ENCODE results near the gene COPG1. TPM values are rescaled to one million over a fixed set of nuclear protein-coding genes. Genes with fewer than 3 reads are reported as not detected.

Gene COPG1
- polyA plus RNA-seq, 3 donors: 59.9 to 94.5 (median 60.2) TPM

DNA sequence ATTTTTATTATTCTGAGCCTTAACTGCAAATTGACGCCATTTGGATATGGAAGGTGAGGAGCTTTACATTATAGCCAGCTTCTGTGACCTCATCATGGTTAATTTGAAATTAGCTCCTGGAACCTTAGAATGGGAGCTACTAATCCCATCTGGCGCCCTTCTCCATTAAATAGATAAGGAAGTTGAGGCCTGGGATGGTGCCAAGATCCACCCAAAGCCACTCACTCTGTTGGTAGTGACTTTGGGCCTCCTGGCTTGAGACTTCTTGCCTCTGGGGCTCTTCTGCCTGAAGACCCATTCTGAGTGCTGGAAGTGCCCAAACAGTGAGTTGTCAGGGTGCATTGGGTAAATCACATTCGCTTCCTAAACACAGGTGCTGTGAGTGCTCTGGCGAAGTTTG, 17.2 kb downstream of the COPG1 start:
- Histone ChIP-seq H3K79me2 (ENCODE audit: insufficient read depth, low read length) (no peaks in the 10 kb centered on the region), H3K9me3 (replicated peaks in 1 of 2; ENCODE audit: control insufficient read depth in 1 of 2, insufficient read depth in 1 of 2, low read length in 2 of 2) (no peaks in the 10 kb centered on the region), H3K4me3 (replicated peaks in 1 of 3; ENCODE audit: low read depth in 2 of 3, low read length in 3 of 3) (no peak overlapping the region), H4K20me1 (ENCODE audit: insufficient read depth, low read length) (peaks cover 48% of the 10 kb centered on the region), H3K4me1 (ENCODE audit: control insufficient read depth in 1 of 2, insufficient read depth in 2 of 2, low read length in 2 of 2) (no peaks in the 10 kb centered on the region), H3K4me2 (replicated peaks; ENCODE audit: extremely low read depth, low read length, poor library complexity, severe bottlenecking) (no peak overlapping the region), H3K27ac (ENCODE audit: low read depth in 1 of 2, low read length in 2 of 2) (peak overlapping the region in 1 of 2 donors; percentile 8), H3K36me3 (replicated peaks in 1 of 2; ENCODE audit: control insufficient read depth in 1 of 2, insufficient read depth in 2 of 2, low read length in 2 of 2) (peaks cover 96 to 100% of the 10 kb centered on the region in 2 donors), H3K9ac (ENCODE audit: insufficient read depth, low read length, poor library complexity, severe bottlenecking) (no peak overlapping the region), H2AFZ (ENCODE audit: insufficient read depth, low read depth, low read length, poor library complexity, severe bottlenecking) (no peak overlapping the region), H3K27me3 (ENCODE audit: control insufficient read depth in 2 of 2, insufficient read depth in 2 of 2, low read length in 2 of 2) (no peaks in the 10 kb centered on the region)
- 100% methylated on average over 3 of the region's 4 CpGs for WGBS (ENCODE audit: insufficient coverage)
- TF ChIP-seq, protein P1, sequence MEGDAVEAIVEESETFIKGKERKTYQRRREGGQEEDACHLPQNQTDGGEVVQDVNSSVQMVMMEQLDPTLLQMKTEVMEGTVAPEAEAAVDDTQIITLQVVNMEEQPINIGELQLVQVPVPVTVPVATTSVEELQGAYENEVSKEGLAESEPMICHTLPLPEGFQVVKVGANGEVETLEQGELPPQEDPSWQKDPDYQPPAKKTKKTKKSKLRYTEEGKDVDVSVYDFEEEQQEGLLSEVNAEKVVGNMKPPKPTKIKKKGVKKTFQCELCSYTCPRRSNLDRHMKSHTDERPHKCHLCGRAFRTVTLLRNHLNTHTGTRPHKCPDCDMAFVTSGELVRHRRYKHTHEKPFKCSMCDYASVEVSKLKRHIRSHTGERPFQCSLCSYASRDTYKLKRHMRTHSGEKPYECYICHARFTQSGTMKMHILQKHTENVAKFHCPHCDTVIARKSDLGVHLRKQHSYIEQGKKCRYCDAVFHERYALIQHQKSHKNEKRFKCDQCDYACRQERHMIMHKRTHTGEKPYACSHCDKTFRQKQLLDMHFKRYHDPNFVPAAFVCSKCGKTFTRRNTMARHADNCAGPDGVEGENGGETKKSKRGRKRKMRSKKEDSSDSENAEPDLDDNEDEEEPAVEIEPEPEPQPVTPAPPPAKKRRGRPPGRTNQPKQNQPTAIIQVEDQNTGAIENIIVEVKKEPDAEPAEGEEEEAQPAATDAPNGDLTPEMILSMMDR (IDR thresholded peaks at IDR 0.05): no peak
- DNase-seq: no peak
- H3K27ac Mint-ChIP-seq: peak overlapping the region in 1 of 7 donors; percentile 68
- H3K27me3 Mint-ChIP-seq (ENCODE audit: low read depth in 3 of 3): no peaks in the 10 kb centered on the region
- no peak overlapping the region for H3K4me3 Mint-ChIP-seq
- H3K36me3 Mint-ChIP-seq: peaks cover 93 to 100% of the 10 kb centered on the region in 2 donors
- no peaks in the 10 kb centered on the region for H3K9me3 Mint-ChIP-seq
- H3K4me1 Mint-ChIP-seq: no peaks in the 10 kb centered on the region
- intact Hi-C loops (cut with micrococcal nuclease): loop anchor here in 1 of 2 donors (10.0 kb wide), 1 partner anchor 382 kb away; no protein-coding TSS in a partner anchor

DNA sequence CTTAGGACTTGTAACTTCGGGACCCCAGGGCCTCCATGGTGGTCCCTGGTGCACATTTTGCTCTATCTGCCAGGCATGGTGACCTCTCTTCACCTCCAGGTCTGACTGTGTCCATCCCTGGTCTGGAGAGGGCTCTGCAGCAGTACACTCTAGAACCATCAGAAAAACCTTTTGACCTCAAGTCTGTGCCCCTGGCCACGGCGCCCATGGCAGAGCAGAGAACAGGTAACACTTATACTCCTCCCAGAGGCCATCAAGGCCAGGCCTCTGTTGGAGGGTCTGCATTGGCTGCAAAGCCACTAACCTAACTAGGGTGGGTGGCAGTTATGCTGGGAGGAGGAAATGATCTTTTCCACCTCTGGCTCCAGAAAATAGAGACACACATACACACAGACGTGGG, 19.0 kb downstream of the COPG1 start:
- Mint-ChIP-seq H3K36me3 (peaks cover 91 to 100% of the 10 kb centered on the region in 2 donors), H3K4me1 (no peaks in the 10 kb centered on the region), H3K9me3 (peaks cover 0 to 1% (median 0%) of the 10 kb centered on the region in 7 donors), H3K27ac (no peak overlapping the region), H3K4me3 (no peak overlapping the region), H3K27me3 (ENCODE audit: low read depth in 3 of 3) (no peaks in the 10 kb centered on the region)
- TF ChIP-seq, protein P1 (IDR thresholded peaks at IDR 0.05): no peak
- Histone ChIP-seq H3K9me3 (replicated peaks in 1 of 2; ENCODE audit: control insufficient read depth in 1 of 2, insufficient read depth in 1 of 2, low read length in 2 of 2) (no peaks in the 10 kb centered on the region), H3K27me3 (ENCODE audit: control insufficient read depth in 2 of 2, insufficient read depth in 2 of 2, low read length in 2 of 2) (no peaks in the 10 kb centered on the region), H4K20me1 (ENCODE audit: insufficient read depth, low read length) (peaks cover 44% of the 10 kb centered on the region), H3K36me3 (replicated peaks in 1 of 2; ENCODE audit: control insufficient read depth in 1 of 2, insufficient read depth in 2 of 2, low read length in 2 of 2) (peaks cover 97 to 100% of the 10 kb centered on the region in 2 donors), H3K79me2 (ENCODE audit: insufficient read depth, low read length) (no peaks in the 10 kb centered on the region), H3K4me2 (replicated peaks; ENCODE audit: extremely low read depth, low read length, poor library complexity, severe bottlenecking) (no peak overlapping the region), H3K27ac (ENCODE audit: low read depth in 1 of 2, low read length in 2 of 2) (no peak overlapping the region), H3K4me1 (ENCODE audit: control insufficient read depth in 1 of 2, insufficient read depth in 2 of 2, low read length in 2 of 2) (no peaks in the 10 kb centered on the region), H3K9ac (ENCODE audit: insufficient read depth, low read length, poor library complexity, severe bottlenecking) (no peak overlapping the region), H2AFZ (ENCODE audit: insufficient read depth, low read depth, low read length, poor library complexity, severe bottlenecking) (no peak overlapping the region), H3K4me3 (replicated peaks in 1 of 3; ENCODE audit: low read depth in 2 of 3, low read length in 3 of 3) (no peak overlapping the region)
- DNase-seq: no peak
- intact Hi-C loops (cut with micrococcal nuclease): loop anchor here in 1 of 2 donors (10.0 kb wide), 1 partner anchor 384 kb away; no protein-coding TSS in a partner anchor
- WGBS (ENCODE audit: insufficient coverage): 80% methylated on average over 1 of the region's 4 CpGs
